Neuronal stem cell (in vitro differentiated cells): ENCODE data around the gene PSMD6.

Experiments used
- DNase-seq: peaks from one replicate; pipeline ENCODE4 v3.0.0-alpha.2; 2013; ENCODE audit warnings: low spot score
- H2AFZ ChIP-seq: one replicate; pipeline ENCODE4 v1.6.1; 2013; ENCODE audit warnings: mild to moderate bottlenecking, low read length, inconsistent platforms
- H2AK5ac ChIP-seq: 2 replicates; pipeline ENCODE4 v1.6.1; 2013; ENCODE audit warnings: low read depth, mild to moderate bottlenecking, inconsistent platforms, low read length, moderate library complexity, mixed read lengths
- H2BK120ac ChIP-seq: 2 replicates; pipeline ENCODE4 v1.6.1; 2013; ENCODE audit warnings: low read depth, mild to moderate bottlenecking, inconsistent platforms, low read length, moderate library complexity, mixed read lengths
- H2BK12ac ChIP-seq: one replicate; pipeline ENCODE4 v1.6.1; 2013; ENCODE audit warnings: low read length, inconsistent platforms
- H2BK15ac ChIP-seq: 2 replicates; pipeline ENCODE4 v1.6.1; 2013; ENCODE audit warnings: mild to moderate bottlenecking, low read length, inconsistent platforms, mixed read lengths
- H2BK5ac ChIP-seq: one replicate; pipeline ENCODE4 v1.6.1; 2013; ENCODE audit warnings: inconsistent platforms, mild to moderate bottlenecking, low read length, moderate library complexity
- H3K14ac ChIP-seq: one replicate; pipeline ENCODE4 v1.6.1; 2013; ENCODE audit warnings: low read length, inconsistent platforms
- H3K18ac ChIP-seq: 2 replicates; pipeline ENCODE4 v1.6.1; 2013; ENCODE audit warnings: low read length, inconsistent platforms
- H3K23ac ChIP-seq: 2 replicates; pipeline ENCODE4 v1.6.1; 2013; ENCODE audit warnings: low read depth, mild to moderate bottlenecking, mixed read lengths, low read length, inconsistent platforms; ENCODE audit not compliant: poor library complexity
- H3K27ac ChIP-seq: replicated peaks from 3 replicates; pipeline ENCODE4 v1.5.1; 2013; ENCODE audit warnings: low read length, inconsistent platforms
- H3K27me3 ChIP-seq, 3 experiments: 2 replicates each; pipeline ENCODE4 v1.6.1; 2013; ENCODE audit warnings: low read length in 3 of 3, mild to moderate bottlenecking in 2 of 3, inconsistent platforms in 1 of 3, low read depth in 1 of 3, mixed read lengths in 1 of 3, moderate library complexity in 1 of 3; ENCODE audit not compliant: control insufficient read depth in 3 of 3, insufficient read depth in 3 of 3
- H3K36me3 ChIP-seq, 2 donors: replicated peaks in 1 of 2; 2 replicates each; pipeline ENCODE4 v1.6.1; 2013; ENCODE audit warnings: low read length in 2 of 2; ENCODE audit not compliant: control insufficient read depth in 2 of 2, insufficient read depth in 2 of 2
- H3K4ac ChIP-seq: 2 replicates; pipeline ENCODE4 v1.6.1; 2013; ENCODE audit warnings: inconsistent platforms, mild to moderate bottlenecking, low read length, moderate library complexity
- H3K4me1 ChIP-seq, 2 donors: 1 replicate in 1 of 2; 2 replicates in 1 of 2; pipeline ENCODE4 v1.6.1; 2013; ENCODE audit warnings: low read length in 2 of 2, low read depth in 1 of 2; ENCODE audit not compliant: control insufficient read depth in 2 of 2, insufficient read depth in 1 of 2
- H3K4me2 ChIP-seq: one replicate; pipeline ENCODE4 v1.6.1; 2013; ENCODE audit warnings: mild to moderate bottlenecking, low read length, inconsistent platforms; ENCODE audit not compliant: insufficient read depth, poor library complexity, severe bottlenecking
- H3K4me3 ChIP-seq, 2 donors: 2 replicates each; pipeline ENCODE4 v1.5.1; 2013; ENCODE audit warnings: low read length in 2 of 2, mild to moderate bottlenecking in 2 of 2, inconsistent platforms in 1 of 2, moderate library complexity in 1 of 2
- H3K79me1 ChIP-seq: one replicate; pipeline ENCODE4 v1.6.1; 2013; ENCODE audit warnings: low read depth, mild to moderate bottlenecking, inconsistent platforms, low read length, moderate library complexity
- H3K9ac ChIP-seq: one replicate; pipeline ENCODE4 v1.6.1; 2013; ENCODE audit warnings: mild to moderate bottlenecking, low read depth, low read length, inconsistent platforms; ENCODE audit not compliant: poor library complexity
- H3K9me3 ChIP-seq, 2 donors: replicated peaks in 1 of 2; 2 replicates each; pipeline versions ENCODE3 to v1.6.1; 2013; ENCODE audit warnings: low read length in 2 of 2, mild to moderate bottlenecking in 2 of 2, inconsistent platforms in 1 of 2, low read depth in 1 of 2, mixed read lengths in 1 of 2, moderate library complexity in 1 of 2; ENCODE audit not compliant: control insufficient read depth in 2 of 2, insufficient read depth in 1 of 2
- H4K8ac ChIP-seq: one replicate; pipeline ENCODE4 v1.6.1; 2013; ENCODE audit warnings: low read depth, mild to moderate bottlenecking, inconsistent platforms, low read length, moderate library complexity
- H4K91ac ChIP-seq: one replicate; pipeline ENCODE4 v1.6.1; 2013; ENCODE audit warnings: low read length, low read depth, mild to moderate bottlenecking, inconsistent platforms; ENCODE audit not compliant: poor library complexity
- WGBS, 2 donors: extraction: QIAGEN DNeasy Blood & Tissue Kit; methylation state at CpG; one replicate each; pipeline ENCODE4 v1.1.7; 2013; ENCODE audit warnings: missing lambda C conversion rate in 2 of 2, mixed read lengths in 1 of 2; ENCODE audit not compliant: insufficient read length in 2 of 2, insufficient replicate concordance in 1 of 2; ENCODE audit errors: extremely low coverage in 2 of 2; 5-methylcytosine and 5-hydroxymethylcytosine counted together

Gene PSMD6

DNA sequence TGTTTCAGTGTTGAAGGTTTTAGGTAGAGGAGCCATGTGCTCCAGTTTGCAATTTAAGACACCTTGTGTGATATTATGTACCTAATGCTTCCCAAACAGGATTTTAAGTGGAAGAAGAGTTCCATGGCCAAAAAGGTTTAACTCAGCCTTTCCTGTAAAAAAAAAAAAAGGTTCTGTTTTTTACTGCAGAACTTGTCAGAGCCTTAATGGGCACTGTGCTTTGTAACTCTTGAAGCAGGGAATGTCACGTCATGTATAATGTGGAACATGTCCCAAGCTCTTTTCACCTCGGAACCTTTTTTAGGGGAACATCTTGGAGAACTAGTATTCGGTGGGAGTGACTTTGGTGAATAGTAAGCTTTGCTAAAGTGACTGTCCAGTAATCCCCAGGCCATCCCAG lies 31.6 kb downstream of the PSMD6 start:
- H3K9ac ChIP-seq: no peak overlapping the region

GRCh38 chr3:63990733-63991132 lies 32.6 kb downstream of the PSMD6 start:
- H3K18ac ChIP-seq: no peak overlapping the region
- H3K4me2 ChIP-seq: no peak overlapping the region
- H2BK120ac ChIP-seq: no peak overlapping the region
- H3K4me3 ChIP-seq: no peak overlapping the region
- no peak overlapping the region for H3K14ac ChIP-seq
- H2BK15ac ChIP-seq: no peak overlapping the region
- H2AK5ac ChIP-seq: no peak overlapping the region
- H3K27me3 ChIP-seq: no peaks in the 10 kb centered on the region
- no peak overlapping the region for H3K9ac ChIP-seq
- H3K36me3 ChIP-seq: peaks cover 31 to 88% of the 10 kb centered on the region in 2 donors
- H3K4ac ChIP-seq: no peak overlapping the region
- H4K91ac ChIP-seq: no peak overlapping the region
- H3K79me1 ChIP-seq: no peaks in the 10 kb centered on the region
- no peak overlapping the region for H3K23ac ChIP-seq
- no peak overlapping the region for H2AFZ ChIP-seq
- H3K9me3 ChIP-seq: no peaks in the 10 kb centered on the region
- H2BK12ac ChIP-seq: no peak overlapping the region
- no peak overlapping the region for H2BK5ac ChIP-seq
- H4K8ac ChIP-seq: no peak overlapping the region
- no CpG with 5 or more reads among the region's 5 CpGs for WGBS, 2 donors
- DNase-seq: no peak
- peaks cover 0 to 17% of the 10 kb centered on the region in 2 donors for H3K4me1 ChIP-seq
- H3K27ac ChIP-seq: no peak overlapping the region

More for the DNA sequence above, 31.6 kb downstream of the PSMD6 start:
- Histone ChIP-seq H2BK5ac (no peak overlapping the region), H3K36me3 (peaks cover 40 to 89% of the 10 kb centered on the region in 2 donors), H3K27me3 (no peaks in the 10 kb centered on the region), H3K23ac (no peak overlapping the region), H3K4ac (no peak overlapping the region), H3K79me1 (peaks cover 3% of the 10 kb centered on the region), H3K14ac (no peak overlapping the region), H3K4me1 (peaks cover 0 to 14% of the 10 kb centered on the region in 2 donors), H3K18ac (no peak overlapping the region), H4K8ac (no peak overlapping the region), H2BK15ac (no peak overlapping the region), H3K9me3 (no peaks in the 10 kb centered on the region), H2AFZ (no peak overlapping the region), H3K27ac (no peak overlapping the region), H2AK5ac (no peak overlapping the region), H3K4me2 (no peak overlapping the region), H4K91ac (no peak overlapping the region), H2BK12ac (no peak overlapping the region), H2BK120ac (no peak overlapping the region), H3K4me3 (no peak overlapping the region)
- no CpG with 5 or more reads among the region's 3 CpGs for WGBS, 2 donors
- DNase-seq: no peak

GRCh38 chr3:63990204-63990603 lies 33.1 kb downstream of the PSMD6 start:
- no peak overlapping the region for H2BK12ac ChIP-seq
- no peak for DNase-seq
- H3K9me3 ChIP-seq: no peaks in the 10 kb centered on the region
- no peak overlapping the region for H2BK15ac ChIP-seq
- H3K9ac ChIP-seq: no peak overlapping the region
- H3K27ac ChIP-seq: no peak overlapping the region
- H3K14ac ChIP-seq: no peak overlapping the region
- H3K4ac ChIP-seq: no peak overlapping the region
- no peak overlapping the region for H2BK120ac ChIP-seq
- H4K91ac ChIP-seq: no peak overlapping the region
- no peak overlapping the region for H3K4me2 ChIP-seq
- H4K8ac ChIP-seq: no peak overlapping the region
- no peaks in the 10 kb centered on the region for H3K27me3 ChIP-seq
- H3K18ac ChIP-seq: no peak overlapping the region
- no peak overlapping the region for H2AK5ac ChIP-seq
- no peak overlapping the region for H3K23ac ChIP-seq
- H2AFZ ChIP-seq: no peak overlapping the region
- WGBS, 2 donors: no CpG with 5 or more reads among the region's 14 CpGs
- no peak overlapping the region for H3K4me3 ChIP-seq
- peaks cover 27 to 88% of the 10 kb centered on the region in 2 donors for H3K36me3 ChIP-seq
- H3K4me1 ChIP-seq: peaks cover 0 to 16% of the 10 kb centered on the region in 2 donors
- H2BK5ac ChIP-seq: no peak overlapping the region
- H3K79me1 ChIP-seq: no peaks in the 10 kb centered on the region

GRCh38 chr3:63988943-63989342 lies 34.4 kb downstream of the PSMD6 start:
- no peak overlapping the region for H4K8ac ChIP-seq
- H2BK5ac ChIP-seq: no peak overlapping the region
- H2AFZ ChIP-seq: no peak overlapping the region
- H3K79me1 ChIP-seq: no peaks in the 10 kb centered on the region
- H3K18ac ChIP-seq: no peak overlapping the region
- H3K9me3 ChIP-seq: no peaks in the 10 kb centered on the region
- no peak overlapping the region for H3K4me3 ChIP-seq
- H2BK15ac ChIP-seq: no peak overlapping the region
- H3K27me3 ChIP-seq: no peaks in the 10 kb centered on the region
- no peak overlapping the region for H3K14ac ChIP-seq
- no peak overlapping the region for H2BK120ac ChIP-seq
- DNase-seq: no peak
- no peak overlapping the region for H3K9ac ChIP-seq
- H2AK5ac ChIP-seq: no peak overlapping the region
- no peak overlapping the region for H4K91ac ChIP-seq
- H2BK12ac ChIP-seq: no peak overlapping the region
- H3K36me3 ChIP-seq: peaks cover 28 to 90% of the 10 kb centered on the region in 2 donors
- no peak overlapping the region for H3K4ac ChIP-seq
- H3K23ac ChIP-seq: no peak overlapping the region
- WGBS, 2 donors: no CpG with 5 or more reads among the region's 4 CpGs
- H3K4me1 ChIP-seq: peaks cover 0 to 11% of the 10 kb centered on the region in 2 donors
- no peak overlapping the region for H3K4me2 ChIP-seq
- H3K27ac ChIP-seq: no peak overlapping the region
